Sciatic nerve (tissue), 2 donors: Measurements from ENCODE around the gene FAM131C. TPM values are rescaled to one million over a fixed set of nuclear protein-coding genes. Genes with fewer than 3 reads are reported as not detected.

Experiments used
- ATAC-seq: fragments of 200-7000 bp; cut with Tn5 transposase; one replicate; pipeline ENCODE4 v1.9.1; 2020; ENCODE audit warnings: mild to moderate bottlenecking, moderate library complexity
- DNase-seq: peaks from one replicate; pipeline ENCODE4 v3.0.0-alpha.2; 2020; ENCODE audit warnings: low spot score
- intact Hi-C: fragments of 100-400 bp; cut with DNase I; formaldehyde crosslinking; loops from one replicate; pipeline ENCODE4 v1.14.2; 2022
- total RNA-seq: library from RNA; stranded (reverse); fragmentation: NEBNext Ultra II Directional; extraction: Animal tissue kit (Norgen Biotek cat#: 25700); gene quantifications from one replicate; pipeline ENCODE4 v1.2.1, GENCODE V29; 2021
- donor health status: DM: no; HTN: no; CAD: no.
- donor health status: DM: no; HTN: no; CAD: no.

FAM131C gene
- total RNA-seq, 1 donor from 2014 or later: not detected

DNA sequence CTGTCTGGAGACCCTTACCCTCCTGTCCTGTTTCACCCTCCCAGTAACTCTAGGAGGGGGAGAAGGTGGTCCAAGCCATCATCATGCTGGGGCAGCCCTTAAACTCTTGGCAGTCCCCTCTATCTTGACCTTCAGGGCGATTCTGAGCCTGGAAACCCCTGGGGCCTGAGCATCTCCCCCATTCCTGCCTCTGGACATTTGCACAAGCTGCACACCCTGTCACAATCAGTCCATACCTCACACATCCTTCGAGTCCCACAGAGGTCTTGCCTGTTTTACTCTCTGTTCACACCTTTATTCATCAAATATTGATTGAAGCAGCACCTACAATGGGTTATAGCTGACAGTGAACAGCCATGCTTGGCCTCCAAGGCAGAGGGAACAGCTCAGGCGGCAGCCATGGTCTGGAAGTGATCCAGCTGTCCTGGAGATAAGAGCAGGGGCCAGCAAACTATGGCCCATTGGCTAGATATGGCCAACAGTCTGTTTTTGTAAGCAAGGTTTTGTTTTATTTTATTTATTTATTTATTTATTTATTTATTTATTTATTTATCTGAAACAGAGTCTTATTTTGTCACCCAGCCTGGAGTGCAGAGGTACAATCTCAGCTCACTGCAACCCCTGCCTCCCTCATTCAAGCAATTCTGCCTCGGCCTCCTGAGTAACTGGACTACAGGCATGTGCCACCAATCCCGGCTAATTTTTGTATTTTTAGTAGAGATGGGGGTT is 7.1 kb upstream of the FAM131C start:
- intact Hi-C loops: no loop called here
- DNase-seq: no peak
- ATAC-seq: no peak

DNA sequence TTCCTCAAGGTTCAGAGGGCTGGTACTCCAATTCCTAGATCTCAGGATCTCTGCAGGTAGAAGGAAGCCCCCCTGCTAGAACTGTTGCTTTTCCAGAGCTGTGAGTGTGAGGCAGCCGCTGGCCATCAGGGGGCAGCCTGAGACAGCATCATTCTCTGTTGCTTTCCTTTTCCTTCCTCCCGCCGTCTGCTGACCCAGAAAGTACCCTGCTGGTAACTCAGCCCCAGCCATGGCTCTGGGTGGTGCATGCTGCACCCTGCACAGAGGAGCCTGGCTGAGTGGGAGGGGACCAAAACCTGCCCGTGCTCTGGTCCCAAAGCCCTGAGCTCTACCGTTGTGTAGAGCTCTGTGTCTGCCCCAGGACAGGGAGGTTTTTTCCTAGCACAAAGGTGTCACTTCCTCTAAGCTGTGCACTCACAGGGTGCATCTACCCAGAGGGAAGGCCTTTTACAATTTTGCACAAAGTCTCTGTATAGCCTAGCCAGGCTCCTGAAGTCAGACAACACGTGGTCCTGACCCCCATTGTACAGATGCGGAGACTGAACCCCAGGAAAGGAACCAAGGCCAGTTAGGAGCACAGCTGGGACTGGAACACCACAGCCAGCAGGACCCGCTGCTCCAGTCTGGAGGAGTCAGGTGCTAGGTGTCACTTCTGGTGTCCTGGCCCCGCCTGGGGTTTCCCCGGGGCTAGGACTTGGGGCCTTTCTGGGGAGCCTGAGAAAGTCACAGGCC is 5.6 kb upstream of the FAM131C start:
- peak; percentile 87 for ATAC-seq
- DNase-seq: peak; percentile 88
- intact Hi-C loops: loop anchor here (1.0 to 5.0 kb wide), 2 partner anchors 108 to 171 kb away; no protein-coding TSS in a partner anchor

DNA sequence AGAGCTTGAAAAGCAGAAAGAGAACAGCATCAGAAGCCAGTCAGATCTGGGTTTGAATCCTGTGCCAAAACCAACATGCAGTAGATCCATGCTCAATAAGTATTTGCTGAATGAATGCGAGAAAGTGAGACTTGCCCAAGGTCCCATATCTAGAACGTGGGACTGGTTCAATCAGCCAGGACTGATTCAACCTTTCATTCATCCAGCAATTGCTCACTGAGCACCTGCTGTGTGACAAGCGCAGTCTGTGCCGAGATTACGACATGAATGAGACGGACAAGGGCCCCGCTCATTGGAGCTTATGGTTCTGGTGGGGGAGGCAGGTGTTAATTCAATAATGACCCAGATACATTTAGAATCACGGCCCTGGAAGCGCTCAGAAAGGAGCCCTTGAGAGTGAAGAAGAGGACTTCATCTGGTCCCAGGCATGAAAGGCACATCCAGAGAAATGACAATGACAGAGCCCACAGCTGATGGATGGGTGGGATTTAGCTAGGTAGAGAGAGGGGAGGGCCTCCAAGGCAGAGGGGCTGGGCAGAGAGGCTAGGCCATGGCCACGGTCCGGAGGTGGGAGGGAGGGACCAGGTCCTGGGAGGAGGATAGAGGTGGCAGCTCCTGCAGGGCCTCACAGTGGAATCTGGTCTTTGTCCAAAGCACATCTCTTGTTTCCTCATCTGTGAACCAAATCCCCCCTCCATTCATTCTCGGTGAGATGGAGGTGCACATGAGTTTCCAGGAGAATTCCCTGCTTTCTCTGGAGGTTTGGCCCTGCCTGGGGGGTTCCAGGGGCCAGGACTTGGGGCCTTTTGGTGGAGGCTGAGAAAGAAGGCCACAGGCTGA is 4.2 kb upstream of the FAM131C start:
- DNase-seq (no peak), ATAC-seq (no peak)
- intact Hi-C loops: loop anchor here (5.0 kb wide), 1 partner anchor 110 kb away; no protein-coding TSS in a partner anchor

DNA sequence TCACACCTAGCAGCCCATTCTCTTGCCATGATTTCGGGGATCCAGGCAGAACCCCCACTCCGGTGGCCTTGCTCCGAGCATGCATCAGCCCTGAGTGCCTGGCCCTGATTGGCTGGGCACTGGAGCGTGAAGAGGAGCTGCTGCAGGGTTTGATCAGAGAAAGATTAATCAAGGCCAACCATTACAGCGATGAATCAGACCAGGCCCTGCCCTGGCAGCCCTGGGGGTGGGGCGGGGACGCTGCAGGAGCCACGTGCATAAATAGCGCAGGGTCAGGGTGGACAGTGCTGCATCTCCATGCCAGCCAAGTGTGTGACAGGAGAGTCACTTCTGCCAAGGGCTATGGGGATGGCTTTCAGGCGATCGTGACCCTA is 3.4 kb upstream of the FAM131C start:
- DNase-seq (no peak), ATAC-seq (no peak)
- intact Hi-C loops: loop anchor here (5.0 kb wide), 1 partner anchor 110 kb away; no protein-coding TSS in a partner anchor

DNA sequence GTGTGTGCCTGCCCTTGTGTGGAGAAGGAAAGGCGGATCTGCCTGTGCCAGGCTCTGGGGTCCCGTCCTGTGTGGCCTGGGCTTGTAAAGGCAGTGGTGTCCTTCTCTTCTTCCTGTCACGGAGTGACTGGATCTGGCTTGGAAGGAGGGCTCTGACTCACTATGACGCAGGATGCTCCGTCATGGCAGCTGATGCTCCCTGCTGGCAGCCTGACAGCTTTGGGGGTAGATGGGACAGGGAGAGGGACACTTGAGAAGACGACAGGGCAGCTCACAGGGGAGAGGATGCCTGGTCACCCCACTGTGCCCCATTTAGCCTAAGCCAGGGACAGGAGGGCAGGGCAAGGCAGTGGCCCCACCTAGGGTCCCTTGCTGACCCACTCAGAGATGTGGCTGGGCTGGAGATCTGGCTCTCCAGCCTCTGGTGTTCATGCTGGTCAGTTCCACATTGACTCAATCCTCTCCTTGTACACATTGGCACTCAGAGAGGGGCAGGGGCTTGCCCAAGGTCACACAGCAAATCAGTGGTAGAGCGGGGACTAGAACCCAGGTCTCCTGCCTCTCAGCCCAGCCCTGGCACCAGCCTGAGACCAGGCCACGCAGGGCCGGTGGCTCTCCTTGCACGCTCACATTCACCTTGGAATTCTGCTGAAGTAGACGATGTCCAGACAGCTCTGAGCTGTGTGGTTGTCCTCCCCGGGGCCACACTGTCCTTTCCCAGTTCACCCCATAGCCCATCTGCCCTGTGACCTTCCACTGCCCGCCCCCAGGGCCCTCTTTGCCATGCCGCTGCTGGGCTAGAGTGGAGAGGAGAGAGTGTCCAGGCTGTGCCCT is 2.8 kb upstream of the FAM131C start:
- no peak for DNase-seq
- intact Hi-C loops: loop anchor here (5.0 kb wide), 1 partner anchor 111 kb away; no protein-coding TSS in a partner anchor

DNA sequence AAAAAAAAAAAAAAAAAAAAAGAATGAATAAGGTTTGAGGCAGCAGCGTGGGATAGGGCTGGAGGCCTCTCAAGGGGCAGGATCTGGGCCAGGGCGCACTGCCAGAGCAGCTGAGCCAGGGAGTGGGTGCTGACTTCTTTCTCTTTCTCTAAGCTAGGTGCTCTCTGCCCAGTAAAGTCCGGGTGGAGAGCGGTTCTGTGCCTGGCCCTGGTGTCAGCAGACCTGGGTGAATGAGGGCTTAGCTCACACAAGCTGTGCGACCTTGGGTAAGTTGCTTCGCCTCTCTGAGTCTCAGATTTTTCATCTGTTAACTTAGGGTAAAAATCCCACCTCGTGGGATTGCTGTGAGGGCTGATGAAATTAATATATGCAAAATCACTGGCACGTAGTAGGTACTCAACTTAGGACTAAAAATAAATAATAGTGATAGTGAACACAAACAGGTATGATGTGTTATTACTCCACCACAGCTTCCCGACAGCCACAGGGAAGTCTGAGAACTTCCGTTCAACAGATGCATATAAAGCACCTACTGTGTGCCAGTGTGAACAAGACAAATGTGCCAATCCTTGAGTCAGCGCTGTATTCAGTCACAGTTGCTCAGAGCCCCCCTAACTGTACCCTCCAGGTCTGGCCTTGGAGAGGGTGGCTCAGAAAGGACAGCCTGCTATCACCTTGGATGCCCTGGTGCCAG is 2.0 kb upstream of the FAM131C start:
- ATAC-seq: peak; percentile 20
- intact Hi-C loops: loop anchor here (5.0 kb wide), 1 partner anchor 112 kb away; no protein-coding TSS in a partner anchor

More for the DNA sequence above, 2.8 kb upstream of the FAM131C start:
- no peak for ATAC-seq

DNA sequence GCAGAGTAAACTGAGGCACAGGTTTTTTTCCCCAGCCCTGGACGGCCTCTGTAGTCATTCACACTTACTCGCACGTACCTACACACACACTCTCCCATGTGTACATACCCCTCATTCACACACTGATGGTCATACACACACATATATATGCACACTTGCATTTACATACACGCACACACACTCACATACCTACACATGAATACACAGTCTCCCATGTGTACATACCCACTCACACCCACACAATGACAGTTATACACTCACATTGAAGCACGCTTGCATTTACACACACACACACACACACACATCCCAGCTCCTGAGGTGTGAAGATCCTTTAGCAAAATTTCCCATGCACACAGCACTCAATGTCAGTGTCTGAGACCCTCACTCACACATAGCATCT is 766 bp upstream of the FAM131C start:
- DNase-seq: no peak
- ATAC-seq: no peak
- intact Hi-C loops: no loop called here

More for the DNA sequence above, 2.0 kb upstream of the FAM131C start:
- peak; percentile 78 for DNase-seq

DNA sequence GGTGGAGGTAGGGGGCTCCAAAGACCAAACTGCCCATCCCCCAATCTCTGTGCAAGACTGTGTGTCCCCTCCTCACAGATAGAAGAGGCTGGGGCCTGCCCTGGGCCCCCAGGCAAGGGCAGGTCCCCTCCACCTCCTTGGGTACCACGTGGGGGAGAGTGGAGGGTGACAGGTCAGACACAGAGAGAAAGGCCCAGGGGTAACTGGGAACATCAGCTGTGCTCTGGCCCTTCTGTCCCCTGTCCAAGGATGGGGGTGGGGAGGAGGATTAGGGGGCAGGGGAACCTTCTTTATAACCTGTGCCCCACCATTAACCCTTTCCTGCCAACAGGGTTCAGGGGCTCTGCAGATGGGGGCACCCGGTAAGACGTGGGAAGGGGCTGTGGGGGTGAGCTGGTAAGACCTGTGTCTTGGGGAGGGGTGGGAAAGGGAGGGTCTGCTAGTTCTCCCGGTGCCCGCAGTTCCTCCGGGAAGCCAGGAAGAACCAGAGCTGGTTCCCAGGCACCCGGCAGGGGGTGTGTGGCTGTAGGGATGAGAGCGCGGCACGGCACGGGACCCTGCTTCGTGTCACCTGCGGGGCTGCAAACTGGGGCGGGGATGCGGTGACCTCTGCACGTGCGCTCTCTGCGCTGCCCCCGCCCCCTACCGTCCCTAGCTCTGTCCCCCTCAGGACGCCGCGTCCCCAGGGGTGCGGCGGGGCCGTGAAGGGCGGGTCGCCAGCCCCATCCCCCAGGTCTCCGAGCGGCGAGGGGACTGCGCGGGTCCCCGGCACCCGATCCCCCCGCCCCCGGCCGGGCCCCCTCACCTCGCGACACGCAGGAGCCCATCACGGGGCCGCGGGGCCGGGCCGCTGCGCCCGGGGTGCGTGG is 601 bp downstream of the FAM131C start:
- intact Hi-C loops: no loop called here
- DNase-seq (no peak), ATAC-seq (no peak)

DNA sequence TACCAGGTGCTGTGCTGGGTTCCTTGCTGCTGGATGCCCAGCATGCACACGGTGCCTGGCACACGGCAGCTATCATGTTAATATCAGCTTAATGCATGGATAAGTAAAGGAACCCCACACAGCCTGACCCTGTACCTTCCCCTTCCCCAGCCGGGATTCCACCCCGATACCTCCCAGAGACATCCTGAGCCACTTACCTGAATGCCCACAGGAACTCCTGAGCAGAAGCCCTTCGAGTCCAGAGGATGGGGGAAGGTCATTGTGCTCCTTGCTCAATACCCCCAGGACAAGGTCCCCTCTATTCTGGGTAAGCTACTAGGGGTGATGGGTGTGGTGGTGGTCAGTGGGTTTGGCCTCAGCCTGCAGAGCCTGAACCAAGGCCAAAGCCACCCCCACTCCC is 1.4 kb downstream of the FAM131C start:
- intact Hi-C loops: no loop called here
- ATAC-seq (peak; percentile 2), DNase-seq (no peak)

DNA sequence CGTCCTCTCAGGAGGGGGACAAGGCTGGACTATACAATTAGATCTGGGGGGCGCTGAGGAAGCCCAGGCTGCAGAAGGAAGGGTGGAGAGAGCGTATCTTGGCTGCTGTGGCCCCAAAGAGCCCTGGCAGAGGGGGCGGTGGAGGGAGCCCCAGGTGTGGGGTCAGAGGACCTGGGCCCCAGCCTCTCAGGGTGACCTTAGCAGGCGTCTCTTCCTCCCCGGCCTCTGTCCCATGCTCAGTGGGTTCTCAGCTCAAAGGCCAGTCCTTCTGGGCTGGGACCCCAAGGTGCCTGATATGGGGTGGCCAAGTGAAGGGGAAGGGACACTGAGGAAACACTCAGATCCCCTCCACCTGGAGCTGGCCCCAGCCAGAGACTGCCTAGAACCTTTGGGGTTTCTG is 1.8 kb downstream of the FAM131C start:
- ATAC-seq: no peak
- DNase-seq: no peak
- intact Hi-C loops: no loop called here

DNA sequence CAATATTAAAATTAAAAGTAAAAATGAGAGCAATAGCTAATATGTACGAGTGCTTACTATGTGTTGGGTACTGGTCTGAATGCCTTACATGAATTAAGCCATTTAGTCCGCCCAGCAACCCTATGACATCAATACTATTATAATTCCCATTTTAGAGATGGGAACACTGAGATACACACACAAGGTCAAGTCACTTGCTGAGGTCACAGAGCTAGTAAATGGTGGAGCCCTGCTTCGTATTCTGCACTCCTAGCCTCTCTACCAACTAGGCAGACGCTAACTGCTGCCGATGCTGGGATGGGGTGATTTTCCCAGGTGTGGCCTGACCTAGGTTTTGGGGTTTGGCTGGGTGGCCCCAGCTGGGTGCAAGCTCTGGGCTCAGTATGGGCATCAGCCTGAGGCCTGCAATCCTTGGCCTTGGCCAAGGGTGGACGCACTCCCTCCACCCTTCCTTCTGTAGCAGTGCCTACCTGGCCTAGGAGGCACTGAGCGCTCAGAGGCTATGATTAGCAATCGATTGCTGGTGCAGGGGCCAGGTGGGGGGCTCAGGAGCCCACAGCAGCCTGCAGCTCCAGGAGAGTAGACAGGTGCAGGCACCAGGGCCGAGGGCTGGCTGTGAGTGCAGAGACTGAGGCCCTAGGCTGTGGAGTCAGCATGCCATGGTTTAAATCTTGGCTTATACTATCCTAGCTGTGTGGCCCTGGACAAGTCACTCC is 2.7 kb downstream of the FAM131C start:
- ATAC-seq: no peak
- intact Hi-C loops: no loop called here

DNA sequence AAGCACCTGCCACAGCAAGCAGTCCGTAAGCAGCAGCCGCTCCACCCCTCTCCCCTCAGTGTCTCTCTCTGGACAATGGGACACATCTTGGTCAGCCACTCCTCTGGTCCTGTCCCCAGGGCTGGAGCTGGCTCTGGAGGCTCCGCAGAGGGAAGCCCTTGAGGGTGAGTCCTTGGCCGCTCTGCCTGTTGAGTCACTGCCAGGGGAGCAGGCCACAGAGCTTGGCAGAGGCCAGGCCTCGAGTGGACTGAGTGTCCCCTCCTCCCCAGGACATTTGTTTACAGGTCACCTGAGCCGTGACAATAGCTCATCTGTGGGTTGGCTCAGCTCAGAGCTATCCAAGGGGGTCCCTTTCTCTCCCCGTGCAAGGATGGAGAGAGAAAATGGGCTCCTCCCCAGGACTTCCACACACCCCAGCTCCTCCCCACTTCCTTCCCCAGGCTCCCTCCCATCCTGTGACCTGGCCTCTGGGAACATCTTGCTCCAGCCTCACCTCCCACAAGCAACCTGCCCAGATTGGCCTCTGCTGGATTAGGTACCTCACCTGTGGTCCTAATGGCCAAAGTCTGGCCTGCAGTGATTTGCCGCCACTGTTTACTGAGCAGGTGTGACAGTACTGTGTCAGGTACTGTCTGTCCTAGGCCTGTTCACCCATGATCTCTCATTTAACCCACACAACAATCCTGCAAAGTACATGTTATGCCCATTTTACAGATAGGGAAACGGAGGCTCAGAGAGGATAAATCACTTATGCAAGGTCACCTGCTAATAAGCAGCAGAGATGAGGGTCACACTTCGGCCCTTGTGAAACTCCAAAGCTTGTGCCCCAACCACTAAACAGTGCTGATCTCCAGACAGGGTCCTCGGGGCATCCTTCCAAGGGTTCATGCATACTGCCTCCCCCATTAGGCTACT is 4.8 kb downstream of the FAM131C start:
- no peak for ATAC-seq
- DNase-seq: no peak

More for the DNA sequence above, 2.7 kb downstream of the FAM131C start:
- no peak for DNase-seq

DNA sequence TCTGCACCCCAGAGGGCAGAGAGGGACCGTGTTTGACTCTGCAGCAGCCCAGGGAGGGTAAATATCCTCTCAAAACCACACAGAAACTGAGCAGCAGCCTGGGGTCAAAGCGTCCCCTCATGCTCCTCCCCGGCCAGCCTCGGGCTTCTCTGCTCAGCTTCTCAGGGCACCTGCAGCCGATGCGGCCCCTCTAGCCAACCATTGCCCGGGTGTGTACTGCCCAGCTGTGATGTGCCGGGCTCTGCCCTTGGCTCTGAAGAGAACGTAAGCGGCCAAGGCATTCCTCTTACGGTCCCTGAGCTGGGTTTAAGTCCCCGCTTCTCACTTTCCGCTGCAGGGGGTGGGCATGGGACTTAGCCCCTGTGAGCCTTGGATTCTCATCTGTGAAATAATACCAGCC is 5.5 kb downstream of the FAM131C start:
- DNase-seq: no peak
- no peak for ATAC-seq
- intact Hi-C loops: no loop called here

More for the DNA sequence above, 4.8 kb downstream of the FAM131C start:
- intact Hi-C loops: no loop called here

DNA sequence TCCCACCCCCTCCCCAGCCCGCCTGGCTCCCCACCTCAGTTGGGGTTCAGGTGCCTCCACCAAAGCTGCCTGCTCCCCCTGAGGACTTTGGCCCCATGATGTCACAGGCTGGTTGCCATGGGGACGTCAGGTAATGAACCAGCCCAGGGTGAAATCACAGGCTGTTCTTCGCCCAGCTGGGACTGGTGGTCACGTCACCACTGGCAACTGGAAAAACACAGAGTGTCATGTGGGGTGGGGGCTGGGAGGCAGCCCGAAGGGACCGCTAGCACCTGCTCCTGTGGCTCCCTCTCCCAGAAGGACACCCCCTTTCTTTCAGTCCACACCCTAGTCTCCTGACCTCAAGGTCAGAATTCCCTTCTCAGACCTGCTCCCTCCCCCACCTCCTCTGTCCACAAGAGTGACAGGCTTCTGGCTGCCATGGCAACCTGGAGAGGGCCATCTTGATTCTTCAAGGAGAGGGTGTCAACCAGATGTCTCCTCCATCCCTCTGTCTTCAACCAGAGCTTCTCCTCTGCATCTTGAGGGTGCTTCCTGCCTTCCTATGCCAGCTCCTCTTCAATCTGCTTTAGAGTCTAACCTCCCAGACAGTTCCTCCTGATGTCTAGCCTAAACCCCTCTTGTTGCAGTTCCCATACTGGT is 6.2 kb downstream of the FAM131C start:
- no peak for DNase-seq
- no peak for ATAC-seq
- intact Hi-C loops: no loop called here

DNA sequence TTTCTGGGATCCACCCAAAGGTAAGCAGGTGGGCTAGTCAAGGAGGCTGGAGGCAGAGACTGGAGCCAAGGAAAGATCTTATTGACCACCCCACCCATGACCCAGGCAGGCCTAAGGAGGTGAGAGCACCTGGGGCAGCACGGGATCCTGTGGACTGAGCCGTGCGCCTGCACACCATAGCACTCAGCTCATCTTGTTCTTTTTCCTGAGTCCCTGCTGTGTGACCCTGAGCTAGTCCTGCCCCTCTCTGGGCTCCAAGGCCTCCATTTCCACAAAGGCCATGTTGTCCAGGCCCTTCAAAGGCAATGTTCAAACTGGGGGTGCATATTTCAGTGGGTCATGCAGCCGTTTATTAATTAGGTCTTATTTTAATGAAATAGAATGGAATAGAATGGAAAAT is 7.2 kb downstream of the FAM131C start:
- intact Hi-C loops: no loop called here
- no peak for ATAC-seq
- no peak for DNase-seq
